T follicular helper cell (primary cell): ENCODE measurements around the gene C22orf23.
"Not testable (repeated sequence)": the region's sequence is repeated elsewhere in the genome, so short reads cannot be mapped to it uniquely, and the experiment has no call there.

Experiments
- DNase-seq: peaks from one replicate; pipeline ENCODE4 v3.0.0-alpha.2; 2020; ENCODE audit warnings: low read depth

The C22orf23 gene

DNA sequence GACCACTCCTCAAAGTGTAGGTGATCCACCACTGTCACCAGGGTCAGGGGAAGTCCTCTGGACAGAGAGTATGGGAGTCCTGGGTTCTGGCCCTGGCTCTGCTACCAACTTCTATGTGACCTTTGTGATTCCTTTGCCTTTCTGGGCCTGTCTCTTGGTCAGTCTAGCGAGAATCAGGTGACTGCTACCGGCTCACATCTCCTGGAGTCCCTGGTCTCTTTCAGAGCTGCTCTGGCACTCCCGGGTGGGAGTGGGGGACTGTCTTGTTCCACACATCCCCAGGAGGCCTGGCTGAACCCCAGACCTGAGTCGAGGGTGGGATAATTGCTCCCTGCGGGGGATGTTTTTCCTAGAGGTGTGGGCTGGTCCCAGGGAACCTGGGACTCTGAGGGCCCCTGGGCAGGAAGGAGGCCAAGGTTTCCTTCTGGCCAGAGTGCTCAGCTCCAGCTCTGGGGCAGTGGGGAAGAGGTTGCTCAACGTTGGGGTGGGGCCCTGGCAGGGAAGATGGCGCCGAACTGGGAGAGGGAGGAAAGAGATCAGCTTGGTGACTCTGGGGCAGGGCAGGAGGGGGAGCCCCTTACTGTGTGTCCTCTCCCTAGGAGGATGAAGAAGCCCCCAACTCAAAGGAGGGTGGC lies 28.9 kb upstream of the C22orf23 start:
- DNase-seq: no peak

DNA sequence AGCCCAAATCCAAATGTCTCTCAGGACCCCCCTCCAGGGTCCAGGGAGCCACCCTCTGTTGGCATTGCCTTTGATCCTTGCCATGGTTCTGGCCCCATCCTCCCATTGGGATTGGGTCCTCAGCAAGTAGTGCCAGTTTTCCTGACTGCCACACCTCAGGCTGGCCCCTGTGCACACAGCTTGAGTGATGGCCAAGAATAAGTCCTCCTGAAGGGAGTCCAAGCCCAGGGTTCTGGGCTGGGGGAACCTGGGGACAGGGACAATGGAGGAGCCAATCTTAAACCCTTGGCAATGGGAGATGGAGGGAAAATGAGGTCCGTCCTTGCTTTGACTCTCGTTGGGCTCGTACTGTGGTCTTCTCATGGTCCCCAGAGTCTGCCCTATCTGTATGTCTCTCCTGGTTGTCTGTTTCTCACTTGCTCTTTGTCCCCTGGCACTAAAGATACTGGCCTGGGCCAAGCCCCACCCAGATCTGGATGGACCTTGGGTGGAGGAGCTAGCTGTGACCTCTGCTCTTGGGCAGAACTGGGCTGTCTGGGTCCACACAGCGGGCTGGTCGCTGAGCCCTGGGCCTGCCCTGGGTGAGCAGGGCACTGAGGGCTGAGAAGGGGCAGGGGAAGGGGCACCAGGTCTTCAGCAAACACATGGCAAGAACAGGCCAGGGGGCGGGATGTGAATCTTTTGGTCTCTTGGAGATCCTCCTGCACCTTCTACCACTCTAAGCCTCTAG lies 28.0 kb upstream of the C22orf23 start:
- no peak for DNase-seq

DNA sequence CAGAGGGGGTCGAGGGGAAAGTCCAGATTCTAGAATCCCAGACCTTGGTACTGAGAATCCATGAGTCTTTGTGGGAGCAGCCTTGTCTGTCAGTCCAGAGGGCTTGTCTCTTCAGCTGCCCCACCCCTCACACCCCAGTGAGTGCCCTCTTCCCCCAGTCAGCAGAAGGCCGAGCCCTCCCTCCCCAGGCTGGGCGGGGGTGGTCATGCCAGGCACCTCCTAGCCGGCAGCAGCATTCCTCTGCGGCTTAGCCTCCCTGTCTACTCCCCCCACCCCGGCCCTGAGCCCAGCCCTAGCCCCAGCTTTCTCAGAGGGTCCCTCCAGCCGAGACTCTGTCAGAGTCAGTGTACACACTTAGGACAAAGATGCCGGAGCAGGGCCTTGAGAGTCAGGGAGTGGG lies 26.4 kb upstream of the C22orf23 start:
- DNase-seq: no peak

DNA sequence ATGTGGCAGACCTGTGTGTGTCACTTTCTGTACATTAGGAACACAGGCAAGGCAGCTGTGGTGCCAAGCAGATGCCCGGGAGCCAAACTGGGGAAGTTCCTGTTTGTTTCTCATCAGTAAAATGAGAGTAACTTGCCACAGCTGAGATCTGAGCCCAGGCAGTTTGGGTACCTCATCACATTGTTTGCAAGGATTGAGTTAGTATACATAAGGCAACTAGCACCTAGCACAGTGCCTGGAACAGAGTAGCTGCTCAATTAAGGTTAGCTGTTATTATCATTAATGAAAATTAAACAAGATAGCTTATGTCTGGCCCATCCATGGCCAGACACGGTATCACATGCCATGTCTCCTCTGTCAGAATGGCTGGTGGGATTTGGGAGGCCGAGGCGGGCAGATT lies 23.1 kb upstream of the C22orf23 start:
- no peak for DNase-seq

DNA sequence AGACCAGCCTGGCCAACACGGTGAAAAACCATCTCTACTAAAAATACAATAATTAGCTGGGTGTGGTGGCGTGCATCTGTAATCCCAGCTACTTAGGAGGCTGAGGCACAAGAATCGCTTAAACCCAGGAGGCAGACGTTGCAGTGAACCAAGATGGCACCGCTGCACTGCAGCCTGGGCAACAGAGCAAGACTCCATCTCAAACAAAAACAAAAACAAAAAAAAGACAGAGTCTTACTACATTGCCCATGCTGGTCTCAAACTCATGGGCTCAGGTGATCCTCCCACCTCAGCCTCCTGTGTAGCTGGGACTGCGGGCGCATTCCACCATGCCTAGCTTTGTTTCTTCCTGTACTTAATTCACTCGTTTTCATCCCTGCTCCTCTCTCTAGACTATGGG lies 22.6 kb upstream of the C22orf23 start:
- DNase-seq: not testable (repeated sequence)

DNA sequence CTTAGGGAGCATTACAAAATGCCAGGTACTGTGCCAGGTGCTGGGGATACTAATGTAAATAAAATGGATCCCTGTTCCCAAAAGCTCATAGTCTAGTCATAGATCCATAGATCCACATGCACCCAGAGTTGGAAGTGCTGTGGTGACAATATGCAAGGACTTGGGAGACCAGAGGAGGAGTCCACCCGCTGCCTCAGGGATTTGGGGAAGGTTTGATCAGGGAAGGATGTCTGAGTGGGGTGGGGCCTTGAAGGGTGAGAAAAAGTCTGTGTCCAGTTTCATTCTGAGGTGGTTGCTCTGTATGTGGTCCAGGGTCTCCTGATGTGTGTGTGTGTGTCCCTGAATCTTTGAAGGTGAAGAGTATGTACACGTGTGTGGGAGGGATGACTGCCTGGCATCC lies 21.8 kb upstream of the C22orf23 start:
- DNase-seq: no peak

DNA sequence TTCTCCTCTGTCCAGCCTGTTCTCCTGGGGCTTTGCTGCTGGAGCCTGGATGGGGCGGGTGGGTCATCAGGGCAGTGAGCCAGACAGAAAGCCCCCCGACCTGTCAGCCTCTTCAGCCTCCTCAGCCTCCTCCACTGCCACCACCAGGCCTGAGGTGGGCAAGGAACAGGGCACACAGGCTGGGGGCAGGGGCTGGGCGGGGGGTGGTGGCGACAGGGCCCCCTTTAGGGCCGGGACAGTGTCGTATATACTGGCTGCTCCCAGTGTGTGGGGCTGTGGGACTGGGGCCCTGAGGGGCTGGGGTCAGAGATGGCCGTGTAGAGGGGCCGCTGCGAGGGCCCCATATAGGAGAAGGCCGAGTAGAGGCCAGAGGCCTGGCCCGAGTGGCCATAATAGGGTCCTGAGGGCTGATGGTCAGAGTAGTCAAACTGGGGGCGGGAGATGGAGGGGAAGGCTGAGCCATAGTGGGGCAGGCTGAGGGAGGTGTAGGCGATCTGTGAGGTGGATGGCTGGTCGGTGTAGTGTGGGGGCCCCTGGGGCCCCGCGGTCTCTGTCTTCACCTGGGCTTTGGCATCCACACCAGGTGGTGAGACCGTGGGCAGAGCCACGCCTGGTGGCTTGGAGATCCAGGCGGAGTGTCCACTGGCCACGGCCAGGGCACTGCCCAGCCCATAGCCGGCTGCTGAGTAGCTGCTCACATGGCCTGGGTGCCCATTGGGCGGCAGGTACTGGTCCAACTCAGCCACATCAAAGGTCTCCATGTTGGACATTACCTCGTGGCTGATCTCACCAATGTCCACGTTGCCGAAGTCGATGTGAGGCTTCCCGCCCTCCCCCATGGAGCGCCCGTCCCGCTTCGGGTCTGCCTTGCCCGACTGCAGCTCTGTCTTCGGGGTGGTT lies 20.1 kb upstream of the C22orf23 start:
- DNase-seq: no peak

DNA sequence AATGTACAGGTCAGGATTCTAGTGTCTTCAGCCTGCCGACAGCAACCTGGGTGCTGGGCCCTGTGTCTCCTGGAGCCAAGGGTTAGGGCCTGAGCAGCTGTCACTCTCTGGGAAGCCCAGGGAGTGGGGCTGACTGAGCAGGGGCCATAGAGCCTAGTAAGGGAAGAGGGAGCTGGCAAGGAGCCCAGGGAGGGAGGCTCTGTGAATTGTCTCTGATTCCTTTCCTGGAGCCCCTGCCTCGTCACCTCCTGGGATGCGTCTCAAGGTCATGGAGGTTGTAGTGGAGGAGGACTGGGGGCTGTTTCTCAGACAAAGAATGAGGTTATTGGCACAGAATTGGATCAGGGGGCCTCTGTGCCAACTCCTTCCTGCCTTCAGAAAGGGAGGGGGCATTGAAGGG lies 19.1 kb upstream of the C22orf23 start:
- no peak for DNase-seq

DNA sequence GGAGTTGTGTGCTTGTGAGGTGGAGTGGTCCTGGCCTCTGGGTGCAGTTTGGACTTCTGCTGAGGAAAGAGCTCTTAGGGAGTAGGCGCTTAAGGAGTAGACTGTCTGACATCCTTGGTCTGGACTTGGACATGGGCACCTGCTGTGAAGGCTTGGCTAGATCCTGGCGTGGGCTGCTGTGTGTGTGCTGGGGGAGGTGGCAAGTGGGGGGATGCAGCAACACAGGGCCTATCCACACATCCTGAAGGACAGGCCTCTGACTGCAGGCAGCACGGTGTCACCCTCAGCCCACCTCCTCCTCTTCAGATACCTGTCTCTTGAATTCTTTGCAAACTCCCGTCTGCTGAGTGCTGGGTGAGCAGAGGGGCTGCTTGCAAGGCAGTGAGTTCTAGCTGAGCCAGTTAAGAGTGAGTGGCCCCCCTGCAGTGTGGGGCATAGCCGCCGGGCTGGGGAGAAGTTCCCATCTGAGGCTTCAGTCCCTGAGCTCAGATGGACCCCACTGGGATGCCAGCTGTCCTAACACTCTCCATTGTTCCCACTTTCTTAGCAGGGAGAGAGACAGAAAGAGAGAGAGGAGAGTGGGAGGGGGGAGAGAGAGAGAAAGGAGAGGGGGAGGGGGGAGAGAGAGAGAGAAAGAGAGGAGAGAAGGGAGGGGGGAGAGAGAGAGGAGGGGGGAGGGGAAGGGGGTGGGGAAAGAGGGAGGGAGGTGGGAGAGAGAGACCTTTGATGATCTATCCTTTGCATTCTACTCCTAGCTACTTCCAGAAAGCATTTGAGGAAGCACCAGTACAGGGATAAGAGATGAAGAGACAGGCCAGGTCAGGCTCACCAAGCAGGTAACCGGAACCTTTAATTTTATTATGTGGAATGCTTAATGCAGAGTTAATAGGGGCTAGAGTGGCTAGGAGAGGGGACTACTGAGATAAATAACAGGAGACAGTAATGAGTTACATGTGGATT lies 18.4 kb upstream of the C22orf23 start:
- DNase-seq: no peak

DNA sequence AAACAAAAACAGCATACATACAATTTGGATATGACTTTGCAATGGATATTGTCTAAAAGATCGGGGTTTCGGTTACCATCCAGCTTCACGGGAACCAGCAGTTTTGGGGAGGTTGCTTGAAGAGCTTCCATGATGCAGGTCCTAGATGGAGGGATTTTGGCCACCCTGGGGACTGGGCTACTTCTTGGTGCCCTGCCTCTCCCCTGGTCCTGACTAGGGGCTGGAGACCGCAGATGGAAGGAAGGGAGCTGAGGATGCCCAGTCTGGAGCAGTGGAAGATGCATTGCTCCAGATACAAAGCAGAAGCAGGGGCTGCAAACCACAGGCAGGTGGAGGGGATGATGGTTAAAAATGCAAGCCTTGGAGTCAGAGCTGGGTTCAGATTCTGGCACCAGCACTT lies 17.5 kb upstream of the C22orf23 start:
- DNase-seq: no peak

DNA sequence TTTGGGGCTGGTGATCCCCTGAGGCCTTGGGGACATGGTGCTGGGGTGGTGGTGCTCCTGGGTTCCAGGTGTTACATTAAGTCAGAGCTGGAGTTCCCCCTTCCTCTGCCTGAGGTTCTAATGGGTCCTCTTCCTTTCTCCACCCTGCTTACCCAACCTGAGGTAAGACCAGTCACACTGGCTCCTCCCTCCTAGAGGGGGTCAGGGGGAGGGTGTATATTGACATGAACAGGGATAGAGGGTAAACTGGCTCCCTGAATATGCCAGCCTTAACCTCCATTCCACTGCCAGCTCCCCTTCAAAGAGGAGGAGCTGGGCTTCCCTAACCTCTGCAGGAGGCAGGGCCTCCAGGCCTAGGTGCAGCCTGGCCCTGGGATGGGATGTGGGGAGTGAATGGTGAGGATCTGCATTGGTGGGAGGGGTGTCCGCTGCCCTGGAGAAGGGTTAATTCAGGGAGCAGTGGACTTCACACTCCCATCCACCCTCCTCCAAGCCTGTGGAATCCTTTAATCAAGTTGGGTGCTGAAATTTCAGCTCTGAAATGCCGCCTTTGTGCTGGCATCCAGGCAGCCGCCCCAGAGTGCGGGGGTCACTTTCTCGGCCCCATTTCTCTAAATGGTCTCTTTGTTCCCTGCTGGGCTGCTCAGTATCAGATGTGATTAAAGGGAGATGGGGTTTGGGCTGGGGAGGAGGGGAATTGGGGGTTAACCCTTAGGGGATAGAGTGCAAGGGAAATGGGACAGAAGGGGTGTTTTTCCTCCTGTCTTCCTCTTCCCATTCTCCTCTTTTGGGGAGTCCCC lies 15.3 kb upstream of the C22orf23 start:
- DNase-seq: no peak

DNA sequence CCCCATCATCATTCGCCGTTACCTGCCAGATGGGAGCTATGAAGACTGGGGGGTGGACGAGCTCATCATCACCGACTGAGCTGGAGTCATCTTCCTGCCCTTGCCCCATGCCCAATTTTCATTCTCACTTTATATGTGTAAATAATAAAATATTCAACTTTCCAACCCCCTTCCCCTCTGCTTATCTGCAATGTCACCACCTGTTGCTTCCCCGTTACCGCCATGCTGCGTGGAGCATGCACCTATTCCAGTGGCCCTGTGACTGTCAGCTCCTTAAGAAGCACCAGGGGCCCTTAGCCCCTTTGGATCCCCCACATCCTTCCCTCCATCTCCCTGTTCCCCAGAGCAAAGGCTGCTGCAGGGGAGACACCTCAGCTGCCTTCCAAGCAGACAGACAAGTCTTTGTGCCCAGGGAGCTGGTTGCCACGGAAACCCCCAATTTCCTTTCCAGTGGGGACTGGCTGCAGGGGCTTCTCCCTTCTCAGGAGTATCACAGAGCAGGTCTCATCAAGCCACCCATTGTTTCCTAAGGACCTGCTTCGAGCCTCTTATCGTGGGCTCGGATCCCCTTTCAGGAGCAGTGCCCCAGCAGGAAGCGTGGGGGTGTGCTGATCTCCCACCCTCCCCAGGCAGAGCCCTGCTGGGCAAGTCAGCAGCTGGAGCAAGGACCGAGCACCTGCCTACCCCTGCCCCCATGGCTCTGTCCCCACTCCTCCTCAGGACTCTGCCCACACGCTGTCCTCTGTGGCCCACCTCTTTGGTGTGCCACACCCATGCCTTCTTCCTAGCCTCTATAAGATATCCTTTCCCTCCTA lies 14.4 kb upstream of the C22orf23 start:
- no peak for DNase-seq

DNA sequence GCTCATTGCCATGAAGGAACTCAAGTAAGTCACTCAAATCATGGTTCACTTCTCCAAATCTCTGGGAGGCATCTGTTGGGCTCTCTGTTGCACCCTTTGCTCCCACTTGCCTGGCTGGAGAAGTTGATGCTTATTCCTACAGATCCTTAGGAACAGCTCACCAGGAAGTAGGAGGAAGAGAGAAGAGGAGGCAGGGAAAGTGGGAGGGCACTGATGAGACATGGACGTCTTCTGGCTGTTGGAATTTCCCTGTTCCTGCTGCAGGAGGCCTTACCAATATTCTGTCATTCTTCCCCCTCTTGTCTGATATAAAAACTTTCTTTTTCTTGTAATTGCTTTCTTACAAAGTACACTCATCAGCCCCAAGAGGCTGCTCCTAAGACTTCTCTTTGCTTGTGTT lies 13.7 kb upstream of the C22orf23 start:
- no peak for DNase-seq

DNA sequence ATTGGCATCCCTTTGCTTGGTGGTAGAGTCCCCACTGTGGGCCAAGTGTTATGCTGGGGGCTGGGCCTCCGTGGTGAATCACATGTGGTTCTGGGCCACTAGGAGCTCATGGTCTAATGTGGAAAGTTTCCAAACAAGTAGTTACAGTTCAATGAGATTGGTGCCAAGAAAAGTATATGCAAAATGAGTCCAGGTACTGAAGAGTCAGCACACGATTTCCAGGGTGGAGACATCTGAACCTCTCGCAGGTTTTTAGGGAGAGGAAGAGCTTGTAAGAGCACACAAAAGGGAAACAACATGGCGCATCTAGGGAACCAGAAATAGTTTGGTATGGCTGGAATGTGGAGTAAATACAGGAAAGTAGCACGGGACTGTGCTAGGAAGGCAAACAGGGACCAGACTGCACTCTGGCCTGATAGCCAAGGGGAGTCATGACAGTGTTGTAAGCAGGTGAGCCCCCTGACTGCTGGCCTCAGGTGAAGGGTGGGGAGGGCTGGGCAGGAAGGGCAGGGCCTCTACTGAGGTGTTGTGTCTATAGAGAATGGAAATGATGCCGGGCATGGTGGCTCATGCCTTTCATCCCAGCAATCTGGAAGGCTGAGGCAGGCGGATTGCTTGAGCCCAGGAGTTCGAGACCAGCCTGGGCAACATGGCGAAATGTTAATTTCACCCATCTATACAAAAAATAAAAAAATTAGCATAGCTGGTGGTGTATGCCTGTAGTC lies 12.7 kb upstream of the C22orf23 start:
- DNase-seq: no peak

DNA sequence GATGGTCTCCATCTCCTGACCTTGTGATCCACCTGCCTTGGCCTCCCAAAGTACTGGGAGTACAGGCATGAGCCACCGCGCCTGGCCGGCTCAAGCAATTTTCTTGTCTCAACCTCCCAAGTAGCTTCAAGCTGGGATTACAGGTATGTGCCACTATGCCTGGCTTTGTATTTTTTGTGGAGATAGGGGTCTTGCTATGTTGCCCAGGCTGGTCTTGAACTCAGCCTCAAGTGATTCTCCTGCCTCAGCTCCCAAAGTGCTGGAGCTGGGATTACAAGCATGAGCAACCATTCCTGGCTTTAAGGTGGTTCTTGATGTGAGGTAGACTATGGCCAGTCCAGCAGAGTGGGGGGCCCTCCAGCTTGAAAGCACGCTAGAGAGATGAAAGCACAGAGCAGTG lies 7.7 kb upstream of the C22orf23 start:
- no peak for DNase-seq

DNA sequence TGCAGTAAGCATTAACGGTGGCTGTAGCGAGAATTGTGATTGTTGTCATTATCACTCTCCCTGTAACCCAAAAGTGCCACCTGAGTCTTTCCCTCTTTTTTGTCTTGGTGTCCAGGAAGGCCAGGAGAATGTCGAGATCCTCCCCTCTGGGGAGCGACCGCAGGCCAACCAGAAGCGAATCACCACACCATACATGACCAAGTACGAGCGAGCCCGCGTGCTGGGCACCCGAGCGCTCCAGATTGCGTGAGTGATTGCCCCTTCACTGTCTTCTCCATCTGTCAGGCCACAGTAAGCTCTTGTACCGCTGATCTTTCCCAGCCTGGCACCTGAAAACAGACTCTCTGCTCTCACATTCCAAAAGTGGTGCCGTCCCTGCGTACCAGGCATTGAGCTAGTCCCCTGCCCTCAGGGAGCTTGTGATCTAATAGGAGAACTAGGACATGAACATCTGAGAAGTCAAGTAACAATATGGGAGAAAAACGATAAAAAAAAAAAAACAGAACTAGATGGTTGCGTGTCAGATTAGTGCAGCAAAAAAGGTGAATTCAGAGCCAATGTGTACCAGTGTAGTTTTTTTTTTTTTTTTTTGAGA lies 5.9 kb upstream of the C22orf23 start:
- DNase-seq: no peak

DNA sequence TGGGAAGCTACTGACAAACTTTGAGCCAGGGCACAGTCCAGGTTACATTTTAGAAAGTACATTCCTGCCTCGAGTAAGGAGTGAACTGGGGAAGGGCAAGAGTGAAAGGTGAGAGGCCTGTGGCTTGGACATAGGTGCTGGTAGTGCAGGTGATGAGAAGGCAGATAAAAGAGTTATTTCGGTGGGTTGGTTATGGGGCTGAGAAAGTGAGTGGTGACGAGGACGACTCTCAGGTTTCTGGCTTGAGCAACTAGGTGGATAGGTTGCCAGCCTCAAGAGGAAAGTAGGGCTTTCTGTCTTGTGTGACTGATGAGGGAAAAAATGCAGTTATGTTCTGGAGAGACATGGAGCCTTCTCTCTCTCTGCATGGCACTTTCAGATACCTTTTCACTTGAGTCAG lies 3.8 kb upstream of the C22orf23 start:
- DNase-seq: no peak

DNA sequence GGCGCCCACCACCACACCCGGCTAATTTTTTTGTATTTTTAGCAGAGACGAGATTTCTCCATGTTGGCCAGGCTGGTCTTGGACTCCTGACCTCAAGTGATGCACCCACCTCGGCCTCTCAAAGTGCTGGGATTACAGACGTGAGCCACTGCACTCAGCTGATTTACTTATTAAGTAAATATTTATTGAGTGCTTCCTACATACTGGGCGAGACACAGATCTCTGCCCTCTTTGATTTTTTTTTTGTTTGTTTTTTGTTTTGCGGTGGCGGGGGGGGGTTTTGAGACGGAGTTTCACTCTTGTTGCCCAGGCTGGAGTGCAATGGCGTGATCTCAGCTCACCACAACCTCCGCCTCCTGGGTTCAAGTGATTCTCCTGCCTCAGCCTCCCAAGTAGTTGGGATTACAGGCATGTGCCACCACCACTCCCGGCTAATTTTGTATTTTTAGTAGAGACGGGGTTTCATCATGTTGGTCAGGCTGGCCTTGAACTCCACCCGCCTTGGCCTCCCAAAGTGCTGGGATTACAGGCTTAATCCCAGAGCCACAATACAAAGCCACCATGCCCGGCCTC lies 2.5 kb upstream of the C22orf23 start:
- DNase-seq: not testable (repeated sequence)

DNA sequence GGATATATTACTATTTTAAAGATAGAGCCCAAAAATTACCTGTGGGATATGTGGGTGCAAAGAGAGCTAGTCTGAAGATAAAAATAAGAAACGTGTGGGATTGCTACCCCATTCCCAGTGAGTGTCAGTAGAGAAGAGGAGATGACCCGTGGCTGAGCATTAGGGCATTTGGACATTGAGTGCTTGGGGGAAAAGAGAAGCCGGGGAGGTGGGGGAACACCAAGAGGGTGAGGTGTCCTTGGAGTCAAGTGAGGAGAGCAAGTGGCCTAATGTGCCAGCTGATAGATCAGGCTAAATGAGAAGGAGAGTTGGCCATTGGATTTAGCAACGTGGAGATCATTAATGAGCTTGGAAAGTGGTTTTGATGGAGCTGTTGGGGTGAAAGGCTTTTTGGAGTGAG lies 1.3 kb upstream of the C22orf23 start:
- DNase-seq: no peak
